Prostate gland (tissue), 2 donors: ENCODE data around the gene ITGAD.

Source experiments
- POLR2A ChIP-seq: fragments of 450-650 bp; IDR thresholded peaks from one replicate; pipeline ENCODE4 v1.6.1; 2016; ENCODE audit warnings: antibody characterized with exemption, mild to moderate bottlenecking
- TF ChIP-seq, protein P1 (sequence below), 4 experiments: fragments of 200-600 bp in 2 of 4; fragments of 450-650 bp in 2 of 4; sonication (generic) in 2 of 4; IDR thresholded peaks; 1 replicate in 3 of 4; 2 replicates in 1 of 4; pipeline ENCODE4 v1.5.1; 2016 to 2019; ENCODE audit warnings: antibody characterized with exemption in 4 of 4, mild to moderate bottlenecking in 2 of 4, moderate library complexity in 2 of 4

DNA sequence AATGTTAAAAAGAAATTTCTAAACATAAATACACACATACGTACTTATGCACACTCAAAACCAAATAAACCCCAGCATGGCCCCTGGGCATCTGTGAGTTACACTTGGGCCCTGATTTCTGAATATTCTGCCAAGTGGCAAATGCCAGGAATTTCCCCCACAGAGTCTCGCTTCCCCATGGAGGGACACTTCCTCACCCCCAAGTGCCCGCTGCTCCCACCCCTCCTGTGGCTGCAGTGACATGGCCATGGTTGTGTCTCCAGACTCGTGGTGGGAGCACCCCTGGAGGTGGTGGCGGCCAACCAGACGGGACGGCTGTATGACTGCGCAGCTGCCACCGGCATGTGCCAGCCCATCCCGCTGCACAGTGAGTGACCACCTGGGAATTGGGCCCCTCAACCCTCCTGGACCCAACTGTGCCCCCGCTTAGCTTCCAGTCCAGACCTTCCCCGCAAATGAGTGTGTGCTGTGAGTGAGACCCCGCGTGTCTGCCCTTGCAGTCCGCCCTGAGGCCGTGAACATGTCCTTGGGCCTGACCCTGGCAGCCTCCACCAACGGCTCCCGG lies 4.0 kb downstream of the ITGAD start:
- TF ChIP-seq, protein P1, sequence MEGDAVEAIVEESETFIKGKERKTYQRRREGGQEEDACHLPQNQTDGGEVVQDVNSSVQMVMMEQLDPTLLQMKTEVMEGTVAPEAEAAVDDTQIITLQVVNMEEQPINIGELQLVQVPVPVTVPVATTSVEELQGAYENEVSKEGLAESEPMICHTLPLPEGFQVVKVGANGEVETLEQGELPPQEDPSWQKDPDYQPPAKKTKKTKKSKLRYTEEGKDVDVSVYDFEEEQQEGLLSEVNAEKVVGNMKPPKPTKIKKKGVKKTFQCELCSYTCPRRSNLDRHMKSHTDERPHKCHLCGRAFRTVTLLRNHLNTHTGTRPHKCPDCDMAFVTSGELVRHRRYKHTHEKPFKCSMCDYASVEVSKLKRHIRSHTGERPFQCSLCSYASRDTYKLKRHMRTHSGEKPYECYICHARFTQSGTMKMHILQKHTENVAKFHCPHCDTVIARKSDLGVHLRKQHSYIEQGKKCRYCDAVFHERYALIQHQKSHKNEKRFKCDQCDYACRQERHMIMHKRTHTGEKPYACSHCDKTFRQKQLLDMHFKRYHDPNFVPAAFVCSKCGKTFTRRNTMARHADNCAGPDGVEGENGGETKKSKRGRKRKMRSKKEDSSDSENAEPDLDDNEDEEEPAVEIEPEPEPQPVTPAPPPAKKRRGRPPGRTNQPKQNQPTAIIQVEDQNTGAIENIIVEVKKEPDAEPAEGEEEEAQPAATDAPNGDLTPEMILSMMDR (IDR thresholded peaks at IDR 0.05): no peak
- no peak for TF ChIP-seq POLR2A
